ENCODE results near the gene IL22RA1.
A peak's percentile ranks its signal among the peaks of the same experiment; 100 is the strongest.

IL22RA1 gene
- total RNA-seq: 0 reads per million in 2 experiments

DNA sequence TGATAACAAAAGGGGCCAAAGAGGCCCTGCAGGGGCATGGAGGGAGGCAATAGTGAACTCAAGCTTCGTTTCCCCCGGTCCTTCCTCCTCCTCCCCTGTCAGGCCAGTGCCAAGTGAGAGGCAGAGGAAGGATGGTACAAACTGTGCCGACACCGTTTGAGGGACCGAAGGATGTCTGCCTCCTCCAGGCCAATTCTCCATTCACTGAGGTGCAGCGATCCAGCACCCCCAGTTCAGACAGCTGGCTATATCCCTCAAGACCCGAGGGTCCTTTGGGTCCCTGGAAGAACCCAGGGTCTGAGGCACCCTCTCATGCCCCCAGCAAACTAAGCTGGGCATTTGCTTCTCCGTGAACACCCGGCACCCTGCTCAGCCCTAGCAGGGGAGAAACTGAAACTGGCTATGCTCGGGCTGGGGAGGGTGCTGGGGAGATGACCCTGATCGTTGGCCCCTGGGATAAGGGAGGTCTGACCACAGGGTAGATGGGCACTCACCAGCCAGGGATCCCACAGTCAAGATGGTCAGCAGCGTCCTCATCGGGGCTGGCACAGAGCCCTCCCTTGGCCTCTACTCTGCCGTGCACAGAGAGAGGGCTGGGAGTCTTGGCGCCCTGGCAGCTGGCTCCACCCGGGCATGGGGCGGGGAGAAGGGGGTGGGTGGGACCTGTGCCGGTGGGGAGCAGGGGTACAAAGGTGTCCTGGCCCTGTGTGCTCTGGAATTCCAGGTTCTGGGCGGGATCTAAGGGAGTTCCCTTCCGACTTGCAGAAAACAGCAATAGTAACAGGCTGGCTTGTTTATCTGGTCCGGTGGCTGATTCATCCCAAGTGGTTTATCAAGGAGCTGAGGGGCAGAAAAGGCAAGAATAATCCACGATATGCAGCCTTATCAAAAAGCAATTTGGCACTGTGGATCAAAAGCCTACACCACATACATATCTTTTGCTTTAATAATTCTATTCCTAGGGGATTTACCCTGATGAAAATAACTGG, at the start of gene IL22RA1:
Gene IL22RA1 (minus strand): TSS at position 595 of the 989 bp plus-strand sequence. CDS start 58 bp downstream, at position 537.
- DNase-seq (ENCODE audit: low read depth): no peak

DNA sequence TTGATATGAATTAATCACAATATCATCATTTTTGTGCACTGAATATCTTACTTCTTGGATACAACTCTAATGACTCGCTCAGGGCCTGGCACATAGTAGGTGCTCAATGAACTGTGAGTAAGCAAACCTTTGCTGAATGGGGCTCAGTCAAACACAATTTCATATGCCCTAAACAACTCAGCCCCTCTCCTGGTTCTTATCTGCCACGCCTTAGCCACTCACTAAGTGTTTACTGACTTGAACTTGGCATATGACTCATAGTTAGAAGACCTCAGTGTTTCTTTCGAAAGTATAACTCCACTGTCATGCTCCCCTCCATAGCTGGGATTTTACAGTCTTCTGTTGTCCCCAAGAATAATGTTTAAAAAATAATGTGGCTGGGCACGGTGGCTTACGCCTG, 48.9 kb upstream of the IL22RA1 start:
- DNase-seq (ENCODE audit: low read depth): no peak

DNA sequence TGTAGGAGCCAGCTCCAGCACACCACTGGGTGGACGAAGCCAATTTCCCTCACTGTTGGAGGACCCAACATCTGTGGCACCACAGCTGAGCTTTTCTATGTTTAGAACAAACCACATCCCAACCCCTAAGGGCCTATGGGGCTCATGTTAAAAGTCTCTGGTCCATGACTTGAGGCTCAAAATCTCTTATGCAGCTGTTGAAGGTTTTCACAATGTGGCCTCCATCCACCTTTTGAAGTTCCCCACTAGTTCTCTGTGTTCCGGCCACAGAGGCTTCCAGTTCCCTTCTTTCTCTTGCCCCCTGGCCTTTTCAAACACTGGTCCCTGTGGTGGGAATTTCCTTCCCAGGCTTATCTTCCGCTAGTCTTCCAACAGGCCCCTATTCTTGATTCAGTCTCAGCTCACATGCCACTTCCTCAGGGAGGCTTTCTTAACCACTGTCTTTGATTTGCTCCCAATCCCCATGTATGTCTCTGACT, 48.1 kb upstream of the IL22RA1 start:
- no peak for DNase-seq (ENCODE audit: low read depth)

DNA sequence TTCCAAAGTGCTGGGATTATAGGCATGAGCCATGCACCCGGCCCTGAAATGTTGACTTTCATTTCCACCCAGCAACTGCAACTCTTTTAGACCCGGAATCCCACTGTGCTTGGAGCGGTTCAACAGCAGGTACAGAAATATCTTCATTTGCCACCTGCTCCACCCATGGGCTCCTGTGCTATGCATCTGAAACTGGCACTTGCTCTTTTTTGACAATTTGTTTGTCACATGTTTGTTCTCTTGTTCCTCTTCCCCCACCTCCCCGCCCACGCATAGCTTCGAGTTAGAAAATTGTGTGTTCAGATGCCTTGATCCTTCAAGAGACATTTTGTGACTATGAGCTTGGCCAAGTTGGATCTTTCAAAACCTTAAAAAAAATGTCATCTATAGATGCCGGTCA, 46.6 kb upstream of the IL22RA1 start:
- no peak for DNase-seq (ENCODE audit: low read depth)

DNA sequence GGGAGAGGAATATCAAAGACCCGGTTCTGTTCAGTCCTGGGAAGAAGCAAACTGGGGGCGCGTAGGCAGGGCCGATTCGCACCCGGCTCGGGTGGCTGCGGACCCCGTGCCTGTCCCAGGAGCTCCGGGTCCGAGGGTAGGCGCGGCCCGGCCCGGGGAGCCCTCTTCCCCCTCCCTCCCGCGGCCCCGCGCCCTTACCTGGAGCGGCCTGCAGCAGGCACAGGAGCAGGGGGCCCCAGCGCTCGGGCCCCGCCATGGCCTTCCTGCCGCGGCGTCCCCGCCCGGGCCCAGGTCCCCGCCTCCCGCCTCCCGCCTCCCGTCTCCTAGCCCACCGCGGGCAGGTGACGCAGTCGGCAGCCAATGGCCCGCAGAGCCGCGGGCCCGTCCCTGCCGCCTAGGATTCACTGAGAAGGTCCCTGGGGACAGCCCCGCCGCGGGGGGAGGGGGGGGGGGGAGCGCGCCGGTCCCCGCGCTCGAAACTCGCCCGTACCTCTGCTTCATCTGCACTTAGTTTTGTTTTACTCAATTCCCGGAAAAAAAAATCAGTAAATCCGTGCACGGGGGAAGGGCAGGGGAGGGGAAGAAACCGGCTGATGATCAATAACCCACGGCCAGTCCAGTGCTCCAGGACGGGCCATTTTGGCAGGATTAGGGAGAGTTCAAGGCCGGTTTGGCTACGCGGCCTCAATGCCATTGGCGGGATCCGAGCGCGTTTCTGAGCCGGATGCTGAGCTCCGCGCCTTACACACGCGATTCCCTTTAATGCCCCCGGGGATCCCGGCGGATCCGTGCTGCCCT, 44.3 kb upstream of the IL22RA1 start, which contains the start of gene IFNLR1:
Gene IFNLR1 (minus strand): TSS at position 297 of the 798 bp plus-strand sequence. CDS start 41 bp downstream, at position 256.
- peak; percentile 51 for DNase-seq (ENCODE audit: low read depth)

DNA sequence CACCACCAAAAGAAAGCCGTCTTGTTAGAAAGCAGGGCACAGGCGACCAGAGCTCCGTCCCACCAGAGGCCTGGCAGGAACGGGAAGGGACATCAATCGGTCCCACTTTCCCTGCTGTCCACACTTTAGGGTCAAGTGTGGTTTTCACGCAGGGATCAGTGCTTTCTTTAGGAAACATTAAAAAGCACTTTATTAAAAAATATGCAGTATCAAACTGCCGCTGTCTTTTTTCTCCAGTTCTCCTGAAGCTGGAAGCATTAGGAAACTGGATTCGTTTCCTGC, 43.7 kb upstream of the IL22RA1 start:
- no peak for DNase-seq (ENCODE audit: low read depth)

GRCh38 chr1:24186031-24186710, 43.2 kb upstream of the IL22RA1 start:
- no peak for DNase-seq (ENCODE audit: low read depth)

DNA sequence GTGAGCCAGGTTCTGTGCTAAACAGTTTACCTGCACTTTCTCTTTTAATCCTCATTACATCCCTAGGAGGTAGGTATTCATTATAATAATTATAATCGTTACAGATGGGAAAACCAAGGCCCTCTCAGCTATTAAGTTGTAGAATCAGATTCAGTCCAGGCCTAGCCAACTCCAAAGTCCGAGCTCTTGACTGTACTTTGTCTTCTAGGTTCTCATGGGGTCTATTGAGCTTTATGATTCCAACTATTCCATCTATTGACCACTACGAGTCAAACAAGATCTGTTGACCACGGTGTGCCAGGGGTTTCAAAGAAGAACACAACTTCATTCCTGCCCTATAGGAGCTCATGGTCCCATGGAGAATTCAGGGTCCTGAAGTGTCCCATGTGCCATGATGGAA, 42.1 kb upstream of the IL22RA1 start:
- DNase-seq (ENCODE audit: low read depth): no peak

DNA sequence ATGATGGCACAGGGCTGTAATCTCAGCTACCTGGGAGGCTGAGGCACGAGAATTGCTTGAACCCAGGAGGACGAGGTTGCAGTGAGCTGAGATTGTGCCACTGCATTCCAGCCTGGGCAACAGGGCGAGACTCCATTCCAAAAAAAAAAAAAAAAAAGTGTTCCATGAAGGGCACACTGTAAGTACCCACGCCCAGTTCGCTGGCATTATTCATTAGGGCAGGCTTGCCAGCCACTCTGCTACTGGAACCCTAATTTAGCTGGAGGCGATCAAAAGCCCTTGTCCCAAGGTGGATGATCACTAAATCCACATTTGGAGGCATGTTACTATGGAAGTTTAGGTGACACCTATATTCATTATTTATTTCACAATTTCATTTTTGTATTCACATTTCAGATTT, 39.1 kb upstream of the IL22RA1 start:
- DNase-seq (ENCODE audit: low read depth): no peak

- DNase-seq (ENCODE audit: low read depth): no peak
Measured at GRCh38 chr1:24181619-24182018, 38.7 kb upstream of the IL22RA1 start.

DNA sequence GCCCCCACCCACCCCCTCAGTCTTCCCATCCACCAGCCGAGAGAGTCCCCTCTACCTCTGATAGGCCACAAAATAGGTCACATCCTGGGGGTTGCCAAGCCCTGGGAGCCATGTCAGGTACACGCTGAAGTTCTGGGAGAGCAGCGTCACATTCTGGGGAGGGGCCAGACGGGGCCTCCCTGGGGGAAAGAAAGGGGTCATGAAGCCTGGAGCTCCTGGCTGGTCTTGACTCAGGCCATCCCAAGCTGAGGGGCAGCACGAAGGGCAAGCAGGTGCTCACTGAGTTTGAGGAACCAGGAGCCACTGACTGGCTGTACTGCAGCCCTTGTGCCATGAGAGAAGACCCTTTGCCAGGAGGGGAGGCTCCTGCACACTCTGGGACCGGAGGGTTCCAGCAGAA, 37.7 kb upstream of the IL22RA1 start:
- no peak for DNase-seq (ENCODE audit: low read depth)

DNA sequence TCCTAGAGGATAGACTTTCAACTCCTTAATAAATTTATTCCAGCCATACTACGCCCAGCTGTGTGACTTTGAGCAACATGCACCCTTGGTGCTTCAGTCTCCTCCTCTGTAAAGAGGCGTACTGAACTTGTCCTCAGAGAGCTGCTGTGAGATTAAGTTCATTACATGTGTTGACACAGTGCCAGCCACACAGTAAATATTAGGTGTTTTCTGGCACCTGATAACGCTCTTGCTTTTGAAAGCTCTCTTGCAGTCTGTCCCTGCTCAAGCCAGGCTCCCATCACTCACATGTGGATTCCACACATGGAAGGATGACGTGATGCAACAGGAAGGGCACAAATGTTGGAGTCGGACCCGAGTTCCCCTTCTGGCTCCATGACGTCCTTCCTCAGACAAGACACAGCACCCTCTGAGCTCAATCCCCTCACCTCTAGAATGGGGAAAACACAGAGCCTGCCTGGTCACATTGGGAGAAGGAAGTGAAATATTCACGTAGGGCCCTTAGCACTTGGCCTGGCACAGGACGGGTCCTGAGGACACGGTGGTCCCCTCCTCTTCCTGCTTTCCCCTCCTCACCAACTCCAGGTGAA, 36.4 kb upstream of the IL22RA1 start:
- DNase-seq (ENCODE audit: low read depth): no peak

- DNase-seq (ENCODE audit: low read depth): no peak
Measured at GRCh38 chr1:24178407-24178806, 35.5 kb upstream of the IL22RA1 start.

DNA sequence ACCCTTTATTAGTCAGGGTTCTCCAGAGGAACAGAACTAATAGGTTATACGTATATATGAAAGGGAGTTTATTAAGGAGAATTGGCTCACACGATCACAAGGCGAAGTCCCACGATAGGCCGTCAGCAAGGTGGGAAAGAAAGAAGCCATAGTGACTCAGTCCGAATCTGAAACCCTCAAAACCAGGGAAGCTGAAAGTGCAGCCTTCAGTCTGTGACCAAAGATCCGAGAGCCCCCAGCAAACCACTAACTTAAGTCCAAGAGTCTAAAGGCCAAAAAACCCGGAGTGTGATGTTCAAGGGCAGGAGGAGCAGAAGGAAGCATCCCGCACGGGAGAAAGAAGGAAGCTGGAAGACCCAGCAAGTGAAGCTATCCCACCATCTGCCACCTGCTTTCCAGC, 34.2 kb upstream of the IL22RA1 start:
- DNase-seq (ENCODE audit: low read depth): no peak

- no peak for DNase-seq (ENCODE audit: low read depth)
Measured at GRCh38 chr1:24175033-24175755, 32.3 kb upstream of the IL22RA1 start.

DNA sequence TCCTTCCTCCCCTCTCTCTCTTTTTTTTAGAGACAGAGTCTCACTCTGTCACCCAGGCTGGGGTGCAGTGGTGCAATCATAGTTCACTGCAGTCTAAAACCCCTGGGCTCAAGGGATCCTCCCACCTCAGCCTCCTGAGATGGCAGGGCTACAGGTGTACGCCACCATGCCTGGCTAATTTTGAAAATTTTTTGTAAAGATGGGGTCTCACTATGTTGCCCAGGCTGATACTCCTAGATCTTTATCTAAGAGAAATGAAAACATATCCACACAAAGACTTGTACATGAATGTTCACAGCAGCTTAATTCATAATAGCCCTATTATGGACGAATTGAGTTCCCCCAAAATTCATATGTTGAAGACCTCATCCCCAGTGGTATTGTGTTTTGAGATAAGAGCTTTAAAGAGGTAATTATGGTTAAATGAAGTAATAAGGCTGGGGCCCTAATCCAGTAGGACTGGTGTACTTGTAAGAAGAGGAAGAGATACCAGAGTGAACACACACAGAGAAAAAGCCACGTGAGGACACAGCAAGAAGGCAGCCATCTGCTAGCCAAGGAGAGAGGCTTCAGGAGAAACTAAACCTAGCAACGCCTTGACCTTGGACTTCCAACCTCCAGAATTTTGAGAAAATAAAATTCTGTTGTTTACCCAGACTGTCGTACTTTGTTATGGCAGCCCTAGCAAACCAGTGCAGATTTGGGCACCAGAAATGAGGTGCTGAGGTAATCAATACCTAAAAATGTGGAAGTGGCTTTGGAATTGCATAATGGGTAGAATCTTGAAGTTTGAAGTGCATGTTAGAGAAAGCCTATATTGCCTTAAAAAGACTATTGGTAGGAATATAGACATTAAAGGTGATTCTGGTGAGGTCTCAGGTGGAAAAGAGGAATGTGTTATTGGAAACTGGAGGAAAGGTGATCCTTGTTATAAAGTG, 31.0 kb upstream of the IL22RA1 start:
- no peak for DNase-seq (ENCODE audit: low read depth)

GRCh38 chr1:24172598-24172997, 29.7 kb upstream of the IL22RA1 start:
- DNase-seq (ENCODE audit: low read depth): no peak

GRCh38 chr1:24169286-24169685, 26.3 kb upstream of the IL22RA1 start:
- DNase-seq (ENCODE audit: low read depth): no peak

DNA sequence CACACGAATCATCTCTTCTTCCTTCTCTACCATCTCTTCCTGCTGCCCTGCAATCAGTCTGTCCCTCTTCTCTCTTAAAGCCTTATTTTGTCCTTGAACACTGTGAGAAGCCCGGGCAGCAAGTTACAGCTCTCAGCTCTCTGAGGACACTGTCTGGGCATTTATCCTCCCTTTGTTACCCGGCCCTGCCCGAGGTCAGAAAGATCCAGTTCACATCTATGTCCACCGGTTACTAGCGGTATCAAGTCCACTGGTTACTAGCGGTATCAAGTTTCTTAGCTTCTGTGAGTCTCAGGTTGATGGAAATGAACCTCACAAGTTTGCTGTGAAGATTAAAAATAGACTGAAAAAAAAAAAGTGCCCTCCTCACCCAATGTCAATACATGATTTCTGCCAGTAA, 25.3 kb upstream of the IL22RA1 start:
- no peak for DNase-seq (ENCODE audit: low read depth)

- DNase-seq (ENCODE audit: low read depth): no peak
Measured at GRCh38 chr1:24167008-24167407, 24.1 kb upstream of the IL22RA1 start.

Data from T follicular helper cell (primary cell).